GM12873 (cell line): ENCODE data around the gene IL2RA.

Experiments used
- CTCF ChIP-seq: IDR thresholded peaks from 2 replicates; pipeline ENCODE4 v1.5.1; 2012; ENCODE audit warnings: low read depth, mild to moderate bottlenecking, moderate library complexity, low read length, control low read depth; ENCODE audit not compliant: insufficient read depth; ENCODE audit errors: missing control alignments

The IL2RA gene

GRCh38 chr10:6053816-6054631, 8.1 kb downstream of the IL2RA start:
- no peak for TF ChIP-seq CTCF

GRCh38 chr10:6053303-6053702, 8.9 kb downstream of the IL2RA start:
- no peak for TF ChIP-seq CTCF

GRCh38 chr10:6052247-6053221, 9.6 kb downstream of the IL2RA start:
- no peak for TF ChIP-seq CTCF

- peak; percentile 45 for TF ChIP-seq CTCF
Observed at GRCh38 chr10:6050801-6051445, 11.2 kb downstream of the IL2RA start.

GRCh38 chr10:6049031-6049400, 13.2 kb downstream of the IL2RA start:
- TF ChIP-seq CTCF, result no peak

GRCh38 chr10:6048281-6049030, 13.7 kb downstream of the IL2RA start:
- no peak for TF ChIP-seq CTCF
